ENCODE measurements around the gene IGDCC3.
"Not testable (repeated sequence)": the region's sequence is repeated elsewhere in the genome, so short reads cannot be mapped to it uniquely, and the experiment has no call there.

The IGDCC3 gene

GRCh38 chr15:65370885-65371284 lies 6.9 kb downstream of the IGDCC3 start:
- no peak for DNase-seq (ENCODE audit: low read depth)

GRCh38 chr15:65369651-65370050 lies 8.2 kb downstream of the IGDCC3 start:
- no peak for DNase-seq (ENCODE audit: low read depth)

DNA sequence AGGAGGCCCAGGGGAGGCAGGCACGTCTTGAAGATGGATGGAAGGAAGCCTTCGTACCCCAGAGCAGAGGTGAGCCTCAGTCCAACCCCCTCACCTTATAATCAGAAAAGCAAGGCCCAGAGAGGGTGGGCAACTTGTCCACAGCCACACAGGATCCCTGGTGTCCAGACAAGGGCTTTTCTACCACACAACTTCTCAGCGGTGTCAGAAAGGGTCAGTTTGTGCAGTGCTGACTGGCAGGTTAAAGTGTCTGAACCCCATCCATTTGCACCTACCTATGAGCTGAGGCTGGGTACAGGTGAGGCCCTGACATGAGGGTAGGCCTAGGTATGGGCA lies 8.6 kb downstream of the IGDCC3 start:
- DNase-seq (ENCODE audit: low read depth) = no peak

DNA sequence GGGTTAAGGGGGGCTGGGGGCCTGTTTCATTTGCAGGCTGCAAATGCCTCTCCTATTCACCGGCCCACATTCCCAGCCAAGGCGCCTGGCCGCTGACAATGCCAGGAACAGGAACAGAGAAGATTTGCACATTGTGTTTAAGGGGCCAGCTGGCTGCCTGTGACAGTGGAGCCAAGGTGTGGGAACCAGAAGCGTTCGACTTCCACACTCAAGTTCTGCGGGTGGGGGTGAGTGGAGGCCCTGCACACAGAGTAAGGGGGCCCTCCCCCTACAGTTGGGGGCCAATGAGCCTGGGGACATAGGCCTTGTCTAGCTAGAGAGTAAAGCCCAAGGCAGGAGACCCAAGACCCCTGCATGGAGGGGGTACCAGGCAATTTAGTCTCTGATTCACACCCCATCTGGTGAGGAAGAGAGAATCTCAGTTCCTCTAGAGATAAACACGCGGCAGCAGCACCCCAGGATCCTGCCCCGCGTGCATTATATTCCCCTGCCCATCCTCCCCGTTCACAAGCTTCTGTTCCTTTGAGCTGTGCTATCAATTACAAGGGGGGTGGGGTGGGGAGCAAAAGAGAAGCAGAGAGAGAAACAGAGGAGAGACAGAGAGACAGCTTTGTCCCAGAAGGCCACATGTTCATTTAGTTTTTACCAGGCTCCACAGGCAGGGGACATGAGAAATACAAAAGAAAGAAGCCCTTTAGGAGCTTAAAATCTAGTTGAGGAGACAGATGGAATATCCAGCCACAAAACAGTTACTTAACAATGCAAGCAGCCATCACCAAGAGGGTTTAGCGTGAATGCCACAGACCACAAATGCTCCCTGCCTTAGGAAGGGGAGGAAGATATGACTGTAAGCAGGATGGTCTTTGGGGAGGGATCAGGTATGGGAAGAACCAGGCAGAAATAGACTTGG lies 9.2 kb downstream of the IGDCC3 start:
- no peak for DNase-seq (ENCODE audit: low read depth)

DNA sequence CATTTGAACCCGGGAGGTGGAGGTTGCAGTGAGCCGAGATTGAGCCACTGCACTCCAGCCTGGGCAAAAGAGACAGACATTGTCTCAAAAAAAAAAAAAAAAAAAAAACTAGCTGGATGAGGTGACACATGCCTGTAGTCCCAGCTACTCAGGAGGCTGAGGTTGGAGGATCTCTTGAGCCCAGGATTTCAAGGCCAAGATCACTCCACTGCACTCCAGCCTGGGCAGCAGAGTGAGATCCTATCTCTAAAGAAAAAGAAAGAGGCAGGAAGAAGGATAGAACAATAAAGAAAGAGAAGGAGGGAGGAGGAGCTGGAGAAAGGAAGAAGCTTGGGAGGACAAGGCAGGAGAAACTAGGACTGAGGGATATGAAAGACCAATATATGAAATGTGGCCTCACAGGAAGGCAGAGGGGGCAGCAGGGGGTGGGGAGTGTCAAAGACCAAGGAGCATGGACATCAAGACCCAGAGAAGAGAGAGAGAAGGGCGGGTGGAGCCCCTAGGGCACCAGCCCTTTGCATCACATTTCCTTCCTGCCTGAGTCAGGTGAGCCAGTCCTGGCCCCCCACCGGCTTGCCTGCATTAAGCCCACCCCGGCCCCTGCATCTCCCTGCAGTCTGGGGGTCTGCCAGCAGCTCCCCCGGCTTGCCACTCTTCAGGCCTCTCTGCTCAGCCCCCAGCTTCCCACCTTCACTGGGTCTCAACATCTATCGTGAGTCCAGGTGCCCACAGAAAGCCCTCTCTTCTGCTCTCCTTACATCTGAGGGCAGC lies 11.5 kb downstream of the IGDCC3 start:
- DNase-seq (ENCODE audit: low read depth) = no peak

DNA sequence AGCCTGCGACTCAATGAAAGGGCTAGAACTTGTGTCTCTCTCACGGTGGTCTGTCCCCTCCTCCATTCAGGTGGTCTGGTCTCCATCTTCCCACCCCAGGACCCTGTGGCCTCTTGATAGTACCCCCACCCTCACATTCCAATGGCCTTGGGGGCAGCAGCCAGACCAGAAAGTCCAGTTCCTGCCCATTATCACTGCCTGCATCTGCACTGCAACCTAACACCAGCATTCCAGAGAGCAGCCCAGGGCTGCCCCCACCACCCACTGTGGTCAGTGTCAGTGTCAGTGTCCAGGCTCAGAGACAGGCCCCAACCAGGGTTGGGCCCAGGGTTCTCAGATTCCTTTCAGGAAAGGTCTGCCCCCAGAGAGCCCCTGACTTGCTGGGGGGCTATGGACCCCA lies 12.6 kb downstream of the IGDCC3 start:
- DNase-seq (ENCODE audit: low read depth) = no peak

DNA sequence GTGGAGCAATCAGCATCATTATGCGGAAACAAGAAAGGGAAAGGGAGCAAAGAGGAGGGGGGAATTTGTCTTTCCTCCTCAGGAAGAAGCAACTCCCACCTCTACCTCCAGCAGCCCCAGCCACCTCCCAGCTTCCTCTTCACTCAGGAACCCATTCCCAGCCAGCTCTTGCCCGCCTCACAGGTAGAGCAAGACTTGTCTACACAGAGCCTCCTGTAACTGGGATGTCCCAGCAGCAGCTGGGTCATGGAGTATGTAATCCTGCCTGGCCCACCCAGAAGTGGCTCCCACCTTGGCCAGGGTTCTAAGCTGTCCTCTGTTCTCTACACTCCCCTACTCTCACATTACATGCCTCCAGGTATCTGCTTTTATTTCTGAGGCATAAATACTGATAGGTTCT lies 14.0 kb downstream of the IGDCC3 start:
- DNase-seq (ENCODE audit: low read depth) = no peak

DNA sequence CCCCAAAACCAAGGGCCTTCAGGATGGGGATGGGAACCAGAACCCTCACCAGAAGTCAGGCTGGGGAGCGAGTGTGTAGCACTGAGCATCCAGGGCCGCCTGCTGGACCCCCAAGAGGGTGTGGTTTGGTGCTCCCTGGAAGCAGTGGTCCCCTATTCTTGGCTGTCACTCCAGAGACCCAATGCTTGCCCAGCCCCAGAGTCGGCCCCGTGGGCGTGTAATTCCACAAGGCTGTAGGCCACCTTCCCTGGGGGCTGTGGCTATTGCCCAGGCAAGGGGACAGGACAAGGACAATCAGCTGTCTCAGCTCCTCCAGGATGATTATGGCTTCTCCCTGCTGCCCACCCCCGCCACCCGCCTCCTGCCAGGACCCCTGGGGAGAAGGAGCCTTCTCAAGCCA lies 14.5 kb downstream of the IGDCC3 start:
- no peak for DNase-seq (ENCODE audit: low read depth)

GRCh38 chr15:65362491-65362890 lies 15.3 kb downstream of the IGDCC3 start:
- DNase-seq (ENCODE audit: low read depth) = no peak

- DNase-seq (ENCODE audit: low read depth) = no peak
Measured at GRCh38 chr15:65361708-65362459, 15.9 kb downstream of the IGDCC3 start.

- DNase-seq (ENCODE audit: low read depth) = no peak
Measured at GRCh38 chr15:65360506-65360905, 17.3 kb downstream of the IGDCC3 start.

GRCh38 chr15:65355988-65356353 lies 21.8 kb downstream of the IGDCC3 start:
- DNase-seq (ENCODE audit: low read depth) = no peak

DNA sequence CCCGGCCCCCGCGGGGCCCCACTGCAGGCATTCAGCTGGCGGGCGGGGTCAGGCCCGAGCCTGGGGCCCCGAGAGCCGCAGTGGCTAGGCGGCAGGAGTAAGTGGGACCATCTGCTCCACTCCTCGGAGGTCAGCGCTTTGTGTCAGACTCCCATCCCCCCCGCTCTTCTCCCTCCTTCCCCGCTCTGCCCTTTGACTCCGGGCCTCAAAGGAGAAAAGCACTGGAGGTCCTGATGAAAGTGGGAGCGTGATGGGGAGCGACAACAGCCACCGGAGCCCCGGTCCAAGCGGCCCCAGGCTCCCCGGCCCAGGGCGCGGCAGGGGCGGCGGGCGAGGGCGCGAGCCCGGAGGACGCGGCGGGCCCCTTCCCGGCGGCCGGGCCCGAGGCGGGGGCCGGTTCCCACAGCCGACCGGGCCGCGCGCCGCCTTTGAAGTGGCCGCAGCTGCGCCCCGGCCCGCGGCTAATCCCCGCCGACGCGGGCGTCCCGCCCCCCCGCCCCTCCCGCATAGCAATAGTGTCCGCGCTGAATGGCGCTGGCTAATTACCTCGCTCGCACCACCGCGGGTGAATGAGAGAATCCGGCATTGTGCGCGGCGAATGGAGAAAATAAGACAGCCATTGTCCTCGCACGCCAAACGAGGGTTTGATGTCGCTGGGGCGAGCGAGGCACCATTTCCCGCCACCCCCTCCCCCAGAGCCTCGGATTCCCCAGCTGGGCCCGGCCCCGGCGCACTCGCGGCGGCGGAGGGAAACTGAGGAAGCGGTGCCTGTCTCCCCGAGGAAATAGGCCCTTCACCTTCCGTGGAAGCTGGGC lies 22.4 kb downstream of the IGDCC3 start:
- no peak for DNase-seq (ENCODE audit: low read depth)

- DNase-seq (ENCODE audit: low read depth) = no peak
Measured at GRCh38 chr15:65354835-65355172, 23.0 kb downstream of the IGDCC3 start.

GRCh38 chr15:65351972-65352371 lies 25.8 kb downstream of the IGDCC3 start:
- DNase-seq (ENCODE audit: low read depth) = not testable (repeated sequence)

GRCh38 chr15:65349338-65349737 lies 28.5 kb downstream of the IGDCC3 start:
- DNase-seq (ENCODE audit: low read depth) = no peak

- not testable (repeated sequence) for DNase-seq (ENCODE audit: low read depth)
Measured at GRCh38 chr15:65347756-65348155, 30.0 kb downstream of the IGDCC3 start.

DNA sequence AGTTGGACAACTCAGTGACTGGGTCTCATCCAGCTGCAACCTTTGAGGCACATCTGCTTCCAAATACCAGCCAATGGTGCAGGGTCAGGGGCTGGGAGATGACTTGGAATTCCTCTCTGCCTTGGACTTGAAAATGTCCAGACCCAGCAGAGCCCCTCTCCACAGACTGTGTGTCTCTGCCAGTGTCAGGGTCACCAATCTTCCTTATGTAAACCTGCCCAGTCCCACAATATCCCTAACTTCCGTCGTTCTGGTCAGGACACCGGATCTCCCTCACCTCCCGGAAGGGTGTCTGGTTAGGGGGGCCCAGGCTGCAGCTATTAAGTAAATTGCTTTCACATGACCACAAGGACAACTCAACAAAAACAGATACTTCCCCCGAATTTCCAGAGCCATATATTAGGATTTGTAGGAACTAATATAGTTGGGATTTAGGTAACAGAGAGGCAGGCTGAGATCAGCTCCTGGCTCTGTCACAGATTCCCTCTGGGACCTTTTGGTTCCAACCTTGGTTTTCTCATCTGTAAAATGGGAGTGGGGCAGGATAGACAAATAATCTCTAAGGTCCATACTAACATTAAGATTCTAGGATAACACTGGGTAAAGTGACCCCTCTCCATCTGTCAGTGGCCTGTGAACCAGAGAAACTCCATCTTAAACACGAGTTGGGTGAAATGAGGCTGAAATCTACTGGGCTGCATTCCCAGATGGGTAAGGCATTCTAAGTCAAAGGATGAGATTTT lies 30.8 kb downstream of the IGDCC3 start:
- DNase-seq (ENCODE audit: low read depth) = no peak

GRCh38 chr15:65344914-65345275 lies 32.9 kb downstream of the IGDCC3 start:
- no peak for DNase-seq (ENCODE audit: low read depth)

DNA sequence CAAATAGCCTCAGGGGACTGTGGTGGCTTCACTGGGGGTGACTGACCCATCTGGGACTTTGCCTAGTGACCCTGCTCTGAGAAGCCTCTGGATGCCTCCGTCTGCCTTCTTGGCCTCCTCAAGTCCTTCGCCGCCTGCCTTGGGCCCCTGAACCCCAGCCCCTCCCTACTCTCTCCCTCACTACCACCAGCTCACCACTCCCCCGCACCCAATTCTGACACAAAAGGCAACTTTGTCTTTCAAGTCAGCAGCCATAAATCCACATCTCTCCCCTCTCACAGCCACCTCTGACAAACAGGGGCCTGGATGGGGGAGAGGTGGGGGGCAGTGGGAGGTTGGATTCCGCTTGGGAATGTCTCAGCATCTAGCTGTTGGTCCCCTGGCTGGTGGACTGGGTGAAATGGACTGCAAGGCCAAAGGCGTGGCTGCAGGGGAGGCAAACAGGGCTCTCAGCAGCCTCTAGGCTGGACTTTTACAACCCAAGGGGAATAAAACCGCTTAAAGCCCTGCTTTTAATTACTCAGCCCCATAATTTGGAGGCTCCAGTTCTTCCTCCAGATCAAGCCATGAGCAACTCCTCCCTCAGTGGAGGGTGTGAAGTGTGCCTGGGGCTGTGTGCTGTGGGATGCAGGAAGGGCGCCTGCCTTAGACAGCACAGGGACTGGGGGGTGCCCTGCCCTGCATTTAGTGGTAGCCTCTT lies 33.4 kb downstream of the IGDCC3 start:
- no peak for DNase-seq (ENCODE audit: low read depth)
